Right lung (tissue), 5 donors: ENCODE data around the gene NLRP6. TPM values are rescaled to one million over a fixed set of nuclear protein-coding genes. Genes with fewer than 3 reads are reported as not detected.
"Not testable (repeated sequence)": the region's sequence is repeated elsewhere in the genome, so short reads cannot be mapped to it uniquely, and the experiment has no call there.

Experiments
- DNase-seq, 2 donors: peaks; one replicate each; pipeline ENCODE4 v3.0.0-alpha.2; 2013
- polyA plus RNA-seq, 5 donors: library from polyadenylated mRNA; unstranded; fragments of 120-200 nt; gene quantifications; one replicate each; pipeline versions ENCODE4 v1.2.1 to v1.2.3, GENCODE V29; 2013; ENCODE audit warnings: inconsistent platforms in 1 of 5, low replicate concordance in 1 of 5; ENCODE audit not compliant: insufficient read length in 5 of 5, insufficient read depth in 1 of 5

NLRP6 gene
- polyA plus RNA-seq, 5 donors, result 0.04 to 0.07 (median 0.06) TPM; not detected in 2

- no peak for DNase-seq
Observed at GRCh38 chr11:281486-282161, 3.4 kb downstream of the NLRP6 start.

DNA sequence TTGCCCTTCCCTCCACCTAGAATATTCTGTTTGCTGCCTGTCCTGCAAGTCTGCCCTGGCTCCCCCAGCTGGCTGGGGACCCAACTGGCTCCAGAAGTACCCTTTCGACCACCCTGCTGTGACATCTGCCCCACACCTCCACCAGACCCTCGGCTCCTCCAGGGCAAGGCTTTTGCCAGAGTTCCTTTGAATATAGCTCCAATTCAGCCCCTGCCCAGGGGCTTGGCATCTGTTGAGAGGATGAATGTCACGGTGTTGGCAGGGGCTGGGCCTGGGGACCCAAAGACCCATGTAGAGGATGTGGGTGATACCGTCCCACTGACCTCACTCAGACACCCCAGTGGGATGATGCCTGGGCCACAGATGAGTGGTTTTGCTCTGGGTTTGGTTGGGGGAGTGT is 4.0 kb downstream of the NLRP6 start:
- no peak for DNase-seq

DNA sequence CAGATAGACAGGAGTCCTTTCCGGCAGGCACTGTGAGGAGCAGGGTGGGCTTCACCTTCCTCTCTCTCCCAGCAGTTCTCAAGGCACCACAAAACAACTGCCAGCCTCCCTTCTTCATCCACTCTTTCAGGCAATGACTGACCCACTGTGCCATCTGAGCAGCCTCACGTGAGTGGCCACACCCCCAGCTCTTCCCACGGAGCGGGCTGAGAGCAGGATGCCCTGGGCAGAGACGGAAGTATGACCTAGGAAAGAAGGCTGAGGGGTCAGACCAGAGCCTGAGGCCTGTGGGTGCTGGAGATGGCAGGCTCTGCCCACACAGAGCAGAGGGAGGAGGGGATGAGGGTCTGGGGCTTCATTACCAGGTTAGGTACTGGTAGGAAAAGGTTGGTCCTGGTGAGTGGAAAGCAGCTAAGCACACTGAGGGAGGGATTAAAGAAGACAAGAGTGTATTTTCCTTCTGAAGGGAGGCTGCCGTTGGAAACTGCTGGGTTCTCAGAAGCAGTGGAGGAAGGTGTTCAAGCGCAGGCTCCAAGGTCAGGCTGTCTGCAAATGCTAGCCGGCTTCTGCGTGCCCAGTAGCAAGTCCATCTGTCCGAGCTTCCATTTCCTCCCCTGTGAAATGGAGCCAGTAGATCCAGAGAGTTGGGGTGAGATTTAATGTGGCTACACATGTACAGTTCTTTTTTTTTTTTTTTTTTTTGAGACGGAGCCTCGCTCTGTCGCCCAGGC is 4.6 kb downstream of the NLRP6 start:
- DNase-seq, result no peak

- DNase-seq, result no peak
Observed at GRCh38 chr11:283405-284104, 5.3 kb downstream of the NLRP6 start.

DNA sequence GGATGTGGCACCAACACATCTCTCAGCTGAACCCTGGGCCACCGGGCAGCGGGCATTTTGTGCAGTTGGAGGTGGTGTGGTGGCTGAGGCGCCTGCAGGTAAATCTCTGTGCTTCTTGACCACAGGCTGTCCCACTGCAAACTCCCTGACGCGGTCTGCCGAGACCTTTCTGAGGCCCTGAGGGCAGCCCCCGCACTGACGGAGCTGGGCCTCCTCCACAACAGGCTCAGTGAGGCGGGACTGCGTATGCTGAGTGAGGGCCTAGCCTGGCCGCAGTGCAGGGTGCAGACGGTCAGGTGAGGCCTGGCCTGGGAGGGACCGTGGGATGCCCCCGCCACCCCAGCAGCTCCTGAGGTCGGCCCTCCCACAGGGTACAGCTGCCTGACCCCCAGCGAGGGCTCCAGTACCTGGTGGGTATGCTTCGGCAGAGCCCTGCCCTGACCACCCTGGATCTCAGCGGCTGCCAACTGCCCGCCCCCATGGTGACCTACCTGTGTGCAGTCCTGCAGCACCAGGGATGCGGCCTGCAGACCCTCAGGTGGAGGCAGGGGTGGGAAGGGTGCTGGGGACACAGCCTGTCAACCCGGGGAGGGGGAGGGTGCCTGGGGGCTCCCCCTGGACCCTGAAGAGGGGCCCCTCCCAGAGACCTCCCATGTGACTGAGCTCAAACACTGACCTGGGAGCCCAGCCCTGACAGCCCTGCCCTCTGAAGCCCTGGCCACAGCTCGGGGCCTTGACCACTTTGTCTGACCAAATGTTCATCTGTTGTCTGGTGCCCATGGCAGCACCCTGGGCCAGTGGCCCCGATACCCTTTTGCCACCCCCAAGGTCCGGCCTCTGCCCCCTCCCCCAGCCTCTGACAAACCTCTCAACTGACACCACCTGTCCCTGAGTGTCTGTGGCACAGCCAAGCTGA is 6.2 kb downstream of the NLRP6 start:
- no peak for DNase-seq

GRCh38 chr11:285021-285893 is 7.0 kb downstream of the NLRP6 start:
- DNase-seq, result no peak

- DNase-seq, result no peak
Observed at GRCh38 chr11:285894-286220, 7.7 kb downstream of the NLRP6 start.

DNA sequence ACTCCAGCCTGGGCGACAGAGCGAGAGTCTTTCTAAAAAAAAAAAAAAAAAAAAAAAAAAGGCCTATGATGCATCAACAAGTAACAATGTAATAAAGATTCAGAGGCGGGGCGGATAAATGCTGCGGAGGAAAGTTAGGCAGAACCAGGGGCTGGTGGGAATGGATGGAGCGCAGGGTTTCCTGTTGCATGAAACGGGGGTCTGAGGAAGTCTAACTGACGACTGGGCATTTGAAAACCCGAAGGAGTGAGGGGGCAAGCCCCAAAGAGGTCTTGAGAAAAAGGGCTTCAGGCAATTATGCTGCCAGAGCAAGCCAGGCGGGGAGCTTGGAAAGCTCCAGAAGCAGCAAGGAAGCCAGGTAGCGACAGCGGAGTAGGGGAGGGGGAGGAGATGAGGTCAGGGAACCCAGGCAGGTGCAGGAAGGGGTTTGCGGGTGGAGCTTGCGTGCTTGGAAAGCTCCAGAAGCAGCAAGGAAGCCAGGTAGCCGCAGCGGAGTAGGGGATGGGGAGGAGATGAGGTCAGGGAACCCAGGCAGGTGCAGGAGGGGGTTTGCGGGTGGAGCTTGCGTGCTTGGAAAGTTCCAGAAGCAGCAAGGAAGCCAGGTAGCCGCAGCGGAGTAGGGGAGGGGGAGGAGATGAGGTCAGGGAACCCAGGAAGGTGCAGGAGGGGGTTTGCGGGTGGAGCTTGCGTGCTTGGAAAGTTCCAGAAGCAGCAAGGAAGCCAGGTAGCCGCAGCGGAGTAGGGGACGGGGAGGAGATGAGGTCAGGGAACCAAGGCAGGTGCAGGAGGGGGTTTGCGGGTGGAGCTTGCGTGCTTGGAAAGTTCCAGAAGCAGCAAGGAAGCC is 9.0 kb downstream of the NLRP6 start:
- DNase-seq, result not testable (repeated sequence)

DNA sequence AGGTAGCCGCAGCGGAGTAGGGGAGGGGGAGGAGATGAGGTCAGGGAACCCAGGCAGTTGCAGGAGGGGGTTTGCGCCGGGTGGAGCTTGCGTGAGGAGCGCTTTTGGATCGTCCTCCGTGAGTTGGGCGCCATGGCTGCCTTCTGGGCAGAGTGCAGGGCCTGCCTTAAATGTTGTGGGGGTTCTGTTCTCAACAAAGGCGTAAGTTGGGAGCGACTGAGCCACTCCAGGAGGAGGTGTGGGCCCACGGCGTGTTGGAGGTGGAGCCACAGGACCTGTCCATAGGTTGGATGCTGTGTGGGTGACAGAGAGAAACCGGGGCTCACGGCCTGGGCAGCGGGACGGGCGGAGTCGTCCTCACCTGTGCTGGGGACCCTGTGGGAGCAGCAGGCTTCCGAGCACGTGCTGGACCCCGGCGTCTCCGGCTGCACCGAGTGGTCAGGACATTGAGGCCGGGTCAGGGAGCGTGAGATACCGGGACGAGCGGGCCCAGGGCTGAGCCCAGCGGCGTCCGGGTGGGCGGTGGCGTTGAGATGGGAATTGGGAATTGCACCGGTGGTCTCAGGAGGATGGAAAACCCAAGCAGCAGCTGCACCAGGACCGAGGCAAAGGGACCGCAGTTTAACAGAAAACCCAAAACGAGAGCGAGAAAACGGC is 9.7 kb downstream of the NLRP6 start:
- no peak for DNase-seq

DNA sequence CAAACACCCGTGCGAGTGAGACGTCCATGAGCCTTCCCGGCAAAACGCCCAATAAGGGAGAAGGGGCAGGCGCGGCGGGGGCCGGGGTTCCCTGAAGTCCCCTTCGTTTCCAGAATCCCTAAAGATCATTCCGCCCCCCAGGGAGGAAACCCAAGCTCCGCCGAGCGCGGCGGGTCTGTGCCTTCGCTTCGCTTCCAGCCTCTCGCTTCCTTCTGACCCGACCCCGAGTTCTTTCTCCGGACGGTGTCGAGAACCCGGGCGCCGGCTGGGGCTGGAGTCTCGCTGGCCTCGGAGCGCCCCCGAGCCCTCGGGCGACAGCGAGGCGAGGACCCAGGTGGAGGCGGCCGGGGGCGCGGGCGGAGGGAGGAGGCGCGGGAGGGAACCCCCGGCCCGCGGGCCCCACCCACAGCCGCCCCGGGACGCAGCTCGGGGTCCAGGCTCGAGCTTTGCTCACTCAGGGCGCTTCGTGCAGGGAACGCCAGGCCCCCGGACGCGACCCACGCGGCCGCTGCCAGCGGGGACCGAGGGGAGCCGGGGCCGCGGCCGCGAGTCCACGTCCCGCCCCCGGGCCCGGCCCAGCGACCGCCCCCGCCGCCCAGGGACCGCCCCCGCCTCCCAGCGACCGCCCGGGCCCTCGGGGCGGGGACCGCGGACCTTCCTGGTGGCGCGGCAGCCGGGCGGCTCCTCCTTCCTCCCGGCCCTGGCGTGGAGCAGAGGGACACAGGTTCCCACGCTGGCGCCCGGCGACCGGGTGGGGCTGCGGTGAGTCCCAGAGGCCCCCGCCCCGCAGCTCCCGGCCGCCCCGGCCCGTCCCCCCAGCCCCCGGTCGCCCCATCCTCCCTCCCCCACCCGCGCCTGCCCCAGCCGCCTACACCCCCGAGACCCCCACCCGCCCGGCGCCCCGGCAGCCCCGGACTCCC is 10.5 kb downstream of the NLRP6 start, which contains the start of gene PGGHG:
PGGHG (plus strand) TSS at position 649 of the 920 bp plus-strand sequence. CDS start 691 bp downstream, outside the sequence.
- DNase-seq, result no peak

DNA sequence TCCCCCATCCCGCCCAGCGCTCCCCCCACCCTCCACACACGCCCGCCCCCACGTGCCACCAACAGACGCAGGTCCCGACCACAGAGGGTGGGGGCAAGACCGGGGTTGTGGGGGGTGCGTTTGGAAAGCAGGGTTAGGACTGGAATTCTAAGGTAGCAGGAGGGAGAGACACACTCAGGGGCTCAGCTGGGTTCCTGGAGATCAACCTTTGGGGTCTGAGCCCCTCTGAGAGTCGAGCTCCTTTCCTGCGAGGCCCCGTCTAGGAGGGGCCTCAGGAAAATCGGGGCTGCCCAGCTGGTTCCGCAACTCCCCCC is 11.1 kb downstream of the NLRP6 start:
- DNase-seq, result no peak

DNA sequence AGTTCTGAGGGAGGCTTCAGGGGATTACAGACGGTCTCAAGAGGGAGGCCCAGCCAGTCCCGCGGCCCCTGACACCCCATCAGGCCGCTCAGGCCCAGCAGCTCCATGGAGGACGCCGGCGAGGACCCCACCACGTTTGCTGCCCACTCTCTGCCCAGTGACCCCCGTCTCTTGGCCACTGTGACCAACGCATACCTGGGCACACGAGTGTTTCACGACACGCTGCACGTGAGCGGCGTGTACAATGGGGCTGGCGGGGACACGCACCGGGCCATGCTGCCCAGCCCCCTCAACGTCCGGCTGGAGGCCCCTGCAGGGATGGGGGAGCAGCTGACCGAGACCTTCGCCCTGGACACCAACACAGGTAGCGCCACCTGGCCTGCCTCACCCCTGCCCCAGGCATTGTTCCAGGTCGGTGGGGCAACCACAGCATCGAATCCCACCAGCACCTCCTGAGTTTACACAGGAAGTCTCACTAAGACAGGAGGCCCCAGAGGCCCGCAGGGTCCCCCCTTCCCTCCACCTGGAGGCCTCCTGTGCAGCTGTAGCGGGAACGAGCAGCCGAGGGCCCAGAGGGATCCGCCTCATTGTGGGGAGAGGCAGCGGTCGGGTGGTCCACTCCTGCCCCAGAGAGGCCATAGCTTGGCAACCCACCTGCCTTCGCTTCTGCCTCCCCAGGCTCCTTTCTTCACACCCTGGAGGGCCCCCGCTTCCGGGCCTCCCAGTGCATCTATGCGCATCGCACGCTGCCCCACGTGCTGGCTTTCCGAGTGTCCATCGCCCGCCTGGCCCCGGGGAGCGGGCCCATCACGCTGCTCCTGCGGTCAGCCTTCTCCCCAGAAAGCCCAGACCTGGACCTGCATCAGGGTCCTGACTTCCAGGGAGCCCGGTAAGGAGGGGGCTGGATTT is 11.8 kb downstream of the NLRP6 start:
- DNase-seq, result no peak

- DNase-seq, result no peak
Observed at GRCh38 chr11:290621-291231, 12.5 kb downstream of the NLRP6 start.

DNA sequence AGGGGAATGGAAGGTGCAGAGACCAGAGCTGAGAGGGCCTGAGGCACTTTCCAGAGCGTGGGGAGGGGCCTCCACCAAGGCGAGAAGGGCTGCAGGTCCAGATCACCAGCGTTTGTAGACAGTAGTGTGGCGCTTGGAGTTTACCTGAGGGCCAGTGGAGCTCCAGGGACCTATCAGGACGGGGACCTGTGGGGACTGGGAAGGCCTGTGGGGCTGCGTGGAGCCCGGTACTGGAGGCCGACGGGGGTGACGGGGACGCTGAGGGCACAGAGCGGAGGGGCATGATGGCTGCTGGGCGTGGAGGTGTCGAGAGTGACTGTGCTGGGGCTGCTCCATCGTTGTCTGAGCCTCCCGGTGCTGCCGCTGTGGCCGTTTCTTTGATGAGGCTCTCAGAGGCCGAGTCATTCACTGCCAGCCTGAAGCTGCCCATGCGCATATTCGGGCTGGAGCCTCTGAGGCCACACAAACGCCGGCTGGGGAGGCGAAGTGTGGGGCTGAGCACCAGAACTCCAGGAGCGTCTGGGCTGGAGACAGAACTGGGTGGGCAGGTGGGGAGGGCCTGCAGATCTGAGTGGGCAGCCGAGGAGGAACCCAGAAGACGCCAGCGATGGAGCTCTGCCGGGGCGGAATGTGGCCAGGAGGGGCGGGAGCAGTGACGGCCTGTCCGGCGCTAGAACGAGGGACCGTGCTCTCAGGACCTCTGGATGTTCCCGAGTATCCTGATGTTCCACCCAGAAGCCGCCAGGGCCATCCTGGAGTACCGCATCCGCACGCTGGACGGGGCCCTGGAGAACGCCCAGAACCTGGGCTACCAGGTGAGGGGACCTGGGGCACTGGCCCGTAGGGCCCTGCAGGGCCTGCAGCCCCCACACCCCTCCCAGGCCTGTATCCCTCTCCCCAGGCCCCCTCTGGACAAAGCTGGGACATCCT is 13.3 kb downstream of the NLRP6 start:
- no peak for DNase-seq
